Thyroid gland (tissue), 4 donors: Measurements from ENCODE around the gene FCHSD2. TPM values are rescaled to one million over a fixed set of nuclear protein-coding genes. Genes with fewer than 3 reads are reported as not detected.

ENCODE experiments used
- DNase-seq, 2 donors: peaks; one replicate each; pipeline ENCODE4 v3.0.0-alpha.2; 2019
- H3K27ac ChIP-seq, 3 donors: fragments of 200-600 bp; sonication (generic); 1 replicate in 2 of 3; 2 replicates in 1 of 3; pipeline ENCODE4 v1.5.1; 2016 to 2019; ENCODE audit warnings: mild to moderate bottlenecking in 1 of 3, moderate library complexity in 1 of 3
- H3K27me3 ChIP-seq: fragments of 200-600 bp; sonication (generic); one replicate; pipeline ENCODE4 v1.5.1; 2019
- H3K36me3 ChIP-seq, 2 donors: fragments of 200-600 bp; sonication (generic); one replicate each; pipeline ENCODE4 v1.5.1; 2016 to 2019
- H3K4me1 ChIP-seq, 2 donors: fragments of 200-600 bp; sonication (generic); one replicate each; pipeline ENCODE4 v1.5.1; 2017 to 2019
- H3K4me3 ChIP-seq, 3 donors: fragments of 200-600 bp; sonication (generic); replicated peaks in 1 of 3; 1 replicate in 2 of 3; 2 replicates in 1 of 3; pipeline ENCODE4 v1.5.1; 2016; ENCODE audit warnings: mild to moderate bottlenecking in 1 of 3
- H3K9me3 ChIP-seq: fragments of 200-600 bp; sonication (generic); one replicate; pipeline ENCODE4 v1.5.1; 2017
- POLR2A ChIP-seq, 2 donors: fragments of 450-650 bp; IDR thresholded peaks; one replicate each; pipeline ENCODE4 v1.6.1; 2017; ENCODE audit warnings: antibody characterized with exemption in 2 of 2, mild to moderate bottlenecking in 2 of 2, moderate library complexity in 1 of 2
- WGBS, 2 donors: methylation state at CpG; one replicate each; pipeline ENCODE4 v1.1.5; 2017; 5-methylcytosine and 5-hydroxymethylcytosine counted together
- intact Hi-C: fragments of 100-400 bp; cut with DNase I; formaldehyde crosslinking; loops from one replicate; pipeline ENCODE4 v1.15.1; 2023
- total RNA-seq, 4 donors: library from RNA; depleted of rRNA; stranded (reverse); fragments of >200 nt; gene quantifications; one replicate each; pipeline ENCODE4 v1.2.3, GENCODE V29; 2016
- TF ChIP-seq, protein P1 (sequence below), 6 experiments: fragments of 200-600 bp in 3 of 6; fragments of 450-650 bp in 3 of 6; sonication (generic) in 3 of 6; IDR thresholded peaks; one replicate each; pipeline ENCODE4 v1.5.1; 2016 to 2019; ENCODE audit warnings: antibody characterized with exemption in 6 of 6, mild to moderate bottlenecking in 2 of 6, inconsistent platforms in 1 of 6, moderate library complexity in 1 of 6

Gene FCHSD2
- total RNA-seq, 4 donors from 2014 or later, result 13.5 to 21.7 (median 16.9) TPM

DNA sequence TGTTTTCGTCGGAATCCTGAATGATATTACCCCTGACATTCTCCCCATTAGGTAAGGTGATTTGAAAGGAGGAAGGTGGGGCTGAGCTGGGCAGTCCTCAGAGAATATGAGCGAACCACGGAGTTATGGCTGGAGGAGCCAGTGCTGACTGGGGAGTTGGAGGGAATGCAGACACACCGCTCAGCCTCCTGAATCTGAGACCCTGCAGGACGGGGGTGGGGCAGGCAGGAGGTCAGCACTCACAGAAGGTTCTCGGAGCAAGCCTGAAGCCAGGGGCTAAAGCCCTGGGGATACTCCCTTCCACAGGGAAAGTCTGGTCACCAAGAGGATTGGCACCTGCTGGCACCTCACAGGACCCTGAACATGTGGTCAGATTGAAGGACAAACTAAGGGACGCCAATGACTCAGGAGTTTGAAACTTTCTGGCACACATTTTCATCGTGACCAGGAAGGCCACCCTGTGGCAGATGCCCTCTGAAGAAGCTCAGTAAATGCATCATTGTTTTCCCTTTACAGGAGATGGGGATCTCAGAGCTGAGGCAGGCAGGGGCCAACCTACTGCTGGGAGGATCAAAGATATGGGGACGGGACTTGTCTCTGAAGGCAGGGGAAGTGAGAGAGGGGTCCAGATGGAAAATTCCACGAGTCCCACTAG lies 26.9 kb upstream of the FCHSD2 start:
- H3K4me3 ChIP-seq, result no peak overlapping the region
- TF ChIP-seq, protein P1, sequence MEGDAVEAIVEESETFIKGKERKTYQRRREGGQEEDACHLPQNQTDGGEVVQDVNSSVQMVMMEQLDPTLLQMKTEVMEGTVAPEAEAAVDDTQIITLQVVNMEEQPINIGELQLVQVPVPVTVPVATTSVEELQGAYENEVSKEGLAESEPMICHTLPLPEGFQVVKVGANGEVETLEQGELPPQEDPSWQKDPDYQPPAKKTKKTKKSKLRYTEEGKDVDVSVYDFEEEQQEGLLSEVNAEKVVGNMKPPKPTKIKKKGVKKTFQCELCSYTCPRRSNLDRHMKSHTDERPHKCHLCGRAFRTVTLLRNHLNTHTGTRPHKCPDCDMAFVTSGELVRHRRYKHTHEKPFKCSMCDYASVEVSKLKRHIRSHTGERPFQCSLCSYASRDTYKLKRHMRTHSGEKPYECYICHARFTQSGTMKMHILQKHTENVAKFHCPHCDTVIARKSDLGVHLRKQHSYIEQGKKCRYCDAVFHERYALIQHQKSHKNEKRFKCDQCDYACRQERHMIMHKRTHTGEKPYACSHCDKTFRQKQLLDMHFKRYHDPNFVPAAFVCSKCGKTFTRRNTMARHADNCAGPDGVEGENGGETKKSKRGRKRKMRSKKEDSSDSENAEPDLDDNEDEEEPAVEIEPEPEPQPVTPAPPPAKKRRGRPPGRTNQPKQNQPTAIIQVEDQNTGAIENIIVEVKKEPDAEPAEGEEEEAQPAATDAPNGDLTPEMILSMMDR (IDR thresholded peaks at IDR 0.05), result no peak
- no peak for TF ChIP-seq POLR2A (IDR thresholded peaks at IDR 0.05)
- no peaks in the 10 kb centered on the region for H3K9me3 ChIP-seq
- intact Hi-C loops, result no loop called here
- DNase-seq, result no peak
- H3K4me1 ChIP-seq, result peaks cover 0 to 6% of the 10 kb centered on the region in 2 donors
- WGBS, 2 donors, result 84 to 86% methylated on average over 10 of the region's 11 CpGs
- H3K27me3 ChIP-seq, result no peaks in the 10 kb centered on the region
- no peaks in the 10 kb centered on the region for H3K36me3 ChIP-seq
- no peak overlapping the region for H3K27ac ChIP-seq

DNA sequence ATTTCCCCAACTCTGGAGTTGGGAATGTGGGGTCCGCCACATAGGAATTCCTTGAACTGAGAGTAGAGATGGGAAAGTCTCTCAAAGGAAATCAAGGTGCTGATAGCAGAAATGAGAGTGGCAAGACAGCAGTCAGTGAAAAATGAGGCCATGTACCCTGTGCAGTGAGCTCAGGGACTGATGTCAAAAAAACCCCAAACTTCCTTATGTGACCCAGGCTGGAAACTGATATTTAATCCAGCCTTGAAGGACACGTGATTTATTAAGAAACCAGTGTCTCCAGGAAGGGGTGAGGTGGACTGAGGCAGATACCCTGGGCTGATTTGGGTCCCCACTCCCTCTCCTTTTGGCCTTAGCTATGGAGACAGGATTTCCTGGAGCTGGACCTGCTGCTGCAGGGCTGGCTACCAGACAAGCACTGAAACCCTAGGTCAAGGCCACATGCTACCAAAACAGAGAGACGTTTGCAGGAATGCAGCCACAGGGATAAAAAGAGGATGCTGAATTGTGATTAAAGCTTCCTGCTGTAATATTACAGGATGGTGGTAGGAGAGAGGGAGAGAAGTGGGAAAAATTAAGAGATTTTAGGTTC lies 25.3 kb upstream of the FCHSD2 start:
- Histone ChIP-seq H3K9me3 (no peaks in the 10 kb centered on the region), H3K27ac (no peak overlapping the region), H3K4me3 (no peak overlapping the region), H3K27me3 (no peaks in the 10 kb centered on the region), H3K36me3 (no peaks in the 10 kb centered on the region), H3K4me1 (no peaks in the 10 kb centered on the region)
- intact Hi-C loops, result no loop called here
- no peak for TF ChIP-seq POLR2A (IDR thresholded peaks at IDR 0.05)
- TF ChIP-seq, protein P1 (IDR thresholded peaks at IDR 0.05), result no peak
- no peak for DNase-seq
- 68 to 78% methylated on average over 3 of the region's 3 CpGs for WGBS, 2 donors

DNA sequence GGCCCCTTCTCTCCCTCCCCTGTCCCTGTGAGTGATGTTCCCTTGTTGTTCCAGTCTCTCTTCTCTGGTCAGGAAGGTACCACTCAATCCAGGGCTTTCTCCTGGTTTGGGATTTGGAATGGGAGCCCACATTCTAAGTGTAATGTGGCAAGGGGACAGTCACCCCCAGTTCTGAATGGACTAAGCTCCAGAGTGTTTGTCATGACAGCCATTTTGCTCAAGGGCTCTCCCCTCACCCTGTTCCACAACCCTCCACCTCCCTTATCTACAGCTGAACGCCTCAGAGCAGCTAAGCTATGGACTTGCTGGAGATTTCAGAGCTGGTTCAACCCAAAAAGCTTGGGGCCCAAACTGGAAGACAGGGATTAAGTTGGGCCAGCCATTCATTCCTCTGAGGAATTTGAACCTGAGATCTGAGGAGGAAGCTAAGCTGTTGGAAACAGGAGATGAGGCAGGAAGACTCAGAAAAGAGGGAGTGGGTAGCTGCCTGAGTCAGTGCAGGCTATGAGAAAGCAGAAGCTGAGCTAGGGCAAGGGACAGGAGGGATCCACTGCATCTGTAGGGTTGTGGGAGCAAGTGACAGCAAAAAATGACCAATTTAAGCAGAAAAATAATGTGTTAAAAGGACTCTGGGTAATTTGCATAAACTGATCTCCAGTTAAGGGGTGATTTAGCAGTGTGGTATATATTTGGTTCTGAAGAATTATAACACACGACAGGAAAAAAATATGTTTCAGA lies 22.9 kb upstream of the FCHSD2 start:
- no peak for DNase-seq
- WGBS, 2 donors, result 93 to 98% methylated on average over 2 of the region's 2 CpGs
- H3K9me3 ChIP-seq, result no peaks in the 10 kb centered on the region
- H3K36me3 ChIP-seq, result no peaks in the 10 kb centered on the region
- no peak for TF ChIP-seq POLR2A (IDR thresholded peaks at IDR 0.05)
- TF ChIP-seq, protein P1 (IDR thresholded peaks at IDR 0.05), result no peak
- H3K4me3 ChIP-seq, result no peak overlapping the region
- no peak overlapping the region for H3K27ac ChIP-seq
- no peaks in the 10 kb centered on the region for H3K27me3 ChIP-seq
- intact Hi-C loops, result no loop called here
- H3K4me1 ChIP-seq, result no peaks in the 10 kb centered on the region

DNA sequence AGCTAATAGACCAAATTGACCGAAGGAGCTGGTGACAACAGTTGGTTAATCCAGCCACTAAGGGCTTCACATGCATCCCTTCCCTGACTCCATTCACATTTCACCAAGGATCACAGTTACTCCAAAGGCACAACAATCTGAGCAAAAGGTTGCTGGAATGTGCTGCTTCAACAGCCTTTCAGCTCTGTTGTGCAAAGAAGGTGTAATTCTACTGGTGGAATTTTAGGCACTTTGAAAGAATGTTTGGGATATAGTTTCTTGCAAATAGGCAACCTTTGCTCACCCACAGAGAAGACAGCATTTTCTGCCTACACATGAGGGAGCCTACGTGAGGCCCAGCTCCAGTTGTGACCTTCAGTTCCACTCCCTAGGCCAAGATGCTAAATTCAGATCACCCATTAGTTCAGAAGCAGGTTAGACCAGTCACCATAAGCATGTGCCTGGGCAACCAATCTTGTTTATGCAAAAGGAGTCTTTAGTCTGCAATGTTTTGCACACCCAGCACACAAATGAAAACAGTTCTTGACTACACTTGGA lies 21.6 kb upstream of the FCHSD2 start:
- Histone ChIP-seq H3K36me3 (no peaks in the 10 kb centered on the region), H3K27ac (no peak overlapping the region), H3K4me3 (no peak overlapping the region), H3K27me3 (no peaks in the 10 kb centered on the region), H3K4me1 (no peaks in the 10 kb centered on the region), H3K9me3 (no peaks in the 10 kb centered on the region)
- no peak for DNase-seq
- WGBS, 2 donors, result 92 to 96% methylated on average over 2 of the region's 2 CpGs
- intact Hi-C loops, result no loop called here
- TF ChIP-seq POLR2A (IDR thresholded peaks at IDR 0.05), result no peak
- TF ChIP-seq, protein P1 (IDR thresholded peaks at IDR 0.05), result no peak
